Measurements from ENCODE around the gene TSPAN9.

The TSPAN9 gene

GRCh38 chr12:3262470-3262869, 185.3 kb downstream of the TSPAN9 start:
- no peak for DNase-seq

GRCh38 chr12:3263282-3263681, 186.1 kb downstream of the TSPAN9 start:
- DNase-seq: no peak

GRCh38 chr12:3263939-3264922, 187.1 kb downstream of the TSPAN9 start:
- DNase-seq: no peak

- DNase-seq: no peak
Observed at GRCh38 chr12:3265406-3265805, 188.2 kb downstream of the TSPAN9 start.

- DNase-seq: no peak
Observed at GRCh38 chr12:3266638-3267037, 189.5 kb downstream of the TSPAN9 start.

- no peak for DNase-seq
Observed at GRCh38 chr12:3267690-3268089, 190.5 kb downstream of the TSPAN9 start.

- DNase-seq: no peak
Observed at GRCh38 chr12:3269594-3269993, 192.4 kb downstream of the TSPAN9 start.

- DNase-seq: no peak
Observed at GRCh38 chr12:3271146-3271545, 194.0 kb downstream of the TSPAN9 start.

- DNase-seq: no peak
Observed at GRCh38 chr12:3271639-3272038, 194.5 kb downstream of the TSPAN9 start.

GRCh38 chr12:3272958-3273357, 195.8 kb downstream of the TSPAN9 start:
- no peak for DNase-seq

- DNase-seq: no peak
Observed at GRCh38 chr12:3273409-3273853, 196.3 kb downstream of the TSPAN9 start.

GRCh38 chr12:3274664-3275063, 197.5 kb downstream of the TSPAN9 start:
- no peak for DNase-seq

GRCh38 chr12:3275171-3276041, 198.2 kb downstream of the TSPAN9 start:
- no peak for DNase-seq

- DNase-seq: no peak
Observed at GRCh38 chr12:3276226-3276625, 199.0 kb downstream of the TSPAN9 start.

GRCh38 chr12:3277306-3277943, 200.2 kb downstream of the TSPAN9 start:
- DNase-seq: no peak

- no peak for DNase-seq
Observed at GRCh38 chr12:3278681-3279414, 201.7 kb downstream of the TSPAN9 start.

GRCh38 chr12:3279415-3279780, 202.2 kb downstream of the TSPAN9 start:
- DNase-seq: no peak

GRCh38 chr12:3279832-3280231, 202.7 kb downstream of the TSPAN9 start:
- no peak for DNase-seq

- no peak for DNase-seq
Observed at GRCh38 chr12:3280967-3281366, 203.8 kb downstream of the TSPAN9 start.

GRCh38 chr12:3281588-3282383, 204.6 kb downstream of the TSPAN9 start:
- no peak for DNase-seq

GRCh38 chr12:3282384-3282670, 205.1 kb downstream of the TSPAN9 start:
- DNase-seq: no peak

Data from GF-D8 (cell line).